ENCODE results near the gene GNG2.

GNG2 gene

DNA sequence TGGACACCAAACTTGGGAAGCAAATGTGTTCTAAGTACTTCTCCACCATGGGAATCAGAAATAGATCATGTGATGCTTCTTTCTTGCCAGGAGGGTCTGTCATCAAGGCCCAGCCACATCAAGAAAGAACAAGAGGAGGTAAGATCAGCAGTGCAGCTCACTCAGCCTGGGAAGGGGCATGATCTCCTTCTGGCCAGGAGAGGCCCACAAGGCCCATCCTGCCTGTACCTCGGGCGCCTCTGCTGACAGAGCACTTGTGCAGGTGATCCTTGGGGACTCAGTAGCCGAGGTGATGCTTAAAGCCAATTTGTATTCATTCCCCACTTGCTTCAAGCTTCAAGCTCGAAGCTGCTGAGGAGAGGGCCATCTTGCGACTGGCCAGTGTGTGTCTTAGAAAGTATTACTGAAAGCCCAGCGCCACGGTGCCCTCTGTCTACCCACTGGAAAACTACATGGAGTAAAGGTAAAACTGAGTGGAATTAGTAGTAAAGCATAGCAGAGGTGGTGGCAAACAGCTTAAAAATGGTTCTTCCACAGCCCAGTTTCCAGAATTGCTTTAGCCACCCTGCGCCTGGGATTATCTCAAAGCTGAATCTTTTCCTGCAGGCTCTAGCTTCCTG lies 155.1 kb downstream of the GNG2 start:
- in situ Hi-C loops (cut with HindIII; ENCODE audit: low sequenced_read_pairs) = no loop called here

DNA sequence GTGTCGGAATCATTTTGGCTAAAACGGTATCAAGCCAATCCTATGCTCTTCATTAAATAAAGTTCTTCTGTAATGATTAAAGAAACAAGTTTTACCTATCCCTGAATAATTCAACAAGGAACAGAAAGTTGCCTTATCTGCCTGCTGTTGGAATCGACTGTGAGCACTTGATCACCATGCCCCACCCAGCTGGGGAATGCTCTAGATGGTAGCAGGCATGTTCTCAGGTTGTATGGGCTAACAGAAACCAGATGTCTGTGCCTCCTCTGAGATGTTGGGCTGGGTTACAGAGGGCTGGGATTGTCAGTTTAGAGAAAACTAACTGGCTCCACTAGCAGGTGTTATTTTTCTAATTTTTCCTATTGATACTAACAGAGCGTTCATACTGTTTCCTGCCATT lies 157.8 kb downstream of the GNG2 start:
- in situ Hi-C loops (cut with HindIII; ENCODE audit: low sequenced_read_pairs) = no loop called here

DNA sequence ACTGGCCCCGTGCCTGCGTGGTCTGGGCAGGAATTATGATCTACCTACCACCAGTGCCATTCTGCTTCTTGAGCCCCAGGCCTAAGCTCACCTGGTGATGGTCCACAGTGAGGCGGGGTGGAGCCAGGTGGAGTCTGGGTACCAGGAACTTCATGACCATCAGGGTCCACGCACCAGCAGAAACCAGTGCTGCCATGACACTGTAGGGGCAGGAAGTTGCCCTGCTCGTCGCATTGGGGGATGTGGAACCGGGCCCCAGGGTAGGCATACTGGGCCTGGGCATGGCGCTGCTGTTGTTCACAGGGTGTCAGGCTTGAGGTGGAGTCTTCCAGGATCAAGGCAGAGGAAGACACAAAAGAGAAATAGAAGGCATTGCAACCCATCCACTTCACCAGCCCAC lies 158.6 kb downstream of the GNG2 start:
- in situ Hi-C loops (cut with HindIII; ENCODE audit: low sequenced_read_pairs) = no loop called here

All from endothelial cell of hepatic sinusoid (primary cell).